ENCODE results near the gene ANKRD33B.

ANKRD33B gene

DNA sequence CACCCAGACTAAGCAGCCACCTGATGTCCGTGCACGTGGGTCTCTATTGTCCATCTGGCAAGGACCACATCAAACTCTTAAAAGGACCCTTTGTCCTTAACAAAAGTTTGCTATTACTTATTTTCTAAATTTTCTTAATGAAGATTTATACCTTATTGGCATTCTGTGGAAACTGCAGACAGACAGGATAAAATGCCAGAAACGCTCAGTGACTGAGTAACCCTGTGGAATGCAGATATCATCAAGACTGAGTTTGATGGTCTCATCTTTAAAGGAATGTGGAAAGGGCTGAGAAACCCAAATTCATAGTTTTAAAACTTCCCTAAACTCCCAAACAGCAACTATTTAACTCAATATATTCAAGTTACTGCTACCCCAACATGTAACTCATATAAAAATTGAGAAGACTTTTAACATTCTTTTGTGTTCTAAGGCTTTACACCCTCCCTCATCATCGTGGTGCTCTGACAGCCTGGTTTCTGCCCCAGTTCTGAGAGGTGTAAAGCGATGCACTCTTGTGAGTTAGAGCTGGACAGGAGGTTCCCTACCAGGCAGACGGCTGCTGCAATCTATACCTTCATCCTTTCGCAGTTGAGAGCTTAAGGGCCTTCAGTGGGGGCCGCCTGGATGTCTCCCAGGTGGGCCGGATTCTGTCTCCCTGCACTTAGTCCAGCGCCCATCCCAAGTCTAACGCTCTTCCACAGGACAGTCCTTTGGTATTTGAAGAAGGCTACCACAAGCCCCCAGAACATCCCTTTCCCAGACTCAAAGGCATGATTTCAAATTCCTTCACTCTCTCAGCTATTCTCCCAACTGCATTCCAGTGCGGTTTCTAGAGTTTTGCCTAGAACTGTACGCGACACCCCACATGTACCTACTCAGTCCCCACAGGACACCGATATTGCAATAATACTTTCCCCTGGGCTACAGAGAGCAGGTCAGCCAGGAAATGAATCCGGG is 128.2 kb downstream of the ANKRD33B start:
- DNase-seq (ENCODE audit: low read depth in 2 of 2): no peak

GRCh38 chr5:10695055-10695649 is 131.3 kb downstream of the ANKRD33B start:
- DNase-seq (ENCODE audit: low read depth in 2 of 2): no peak

DNA sequence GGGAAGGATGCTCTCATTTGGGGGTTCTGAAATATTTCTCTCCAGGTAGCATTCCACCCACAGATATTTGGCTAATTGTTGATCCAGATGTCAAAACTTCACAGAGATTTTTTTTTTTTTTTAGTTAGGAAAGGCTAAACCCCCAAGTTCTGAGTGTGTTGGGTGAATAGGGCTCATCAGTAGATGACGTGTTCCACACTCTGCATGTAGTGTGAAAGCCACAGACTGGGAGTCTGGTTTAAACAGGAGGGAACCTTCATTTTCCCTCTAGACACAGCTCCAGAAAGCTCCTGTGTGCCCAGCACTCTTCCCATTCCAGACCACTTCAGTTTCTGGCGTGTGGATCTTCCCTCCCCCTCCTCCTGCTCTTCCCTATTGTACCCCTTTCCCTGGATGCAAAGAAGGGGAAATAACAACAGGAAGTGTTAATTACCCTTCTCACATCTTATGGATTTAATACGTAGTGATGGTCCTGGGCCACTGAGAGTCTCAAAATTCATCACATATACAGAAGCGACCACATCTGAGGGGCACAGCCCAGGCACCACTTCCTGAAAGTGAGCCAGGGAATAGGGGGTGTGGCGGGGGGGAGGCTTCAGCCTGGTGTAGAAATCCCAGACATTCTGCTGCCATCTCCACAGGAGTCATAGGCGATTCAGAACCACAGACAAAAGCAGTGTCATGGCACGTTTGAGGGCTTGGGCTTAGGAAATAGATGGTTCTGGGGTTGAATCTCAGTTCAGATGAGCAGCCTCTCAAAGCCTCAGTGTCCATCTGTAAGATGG is 132.1 kb downstream of the ANKRD33B start:
- DNase-seq (ENCODE audit: low read depth in 2 of 2): no peak

GRCh38 chr5:10699281-10699874 is 135.5 kb downstream of the ANKRD33B start:
- no peak for DNase-seq (ENCODE audit: low read depth in 2 of 2)

GRCh38 chr5:10699987-10700386 is 136.1 kb downstream of the ANKRD33B start:
- no peak for DNase-seq (ENCODE audit: low read depth in 2 of 2)

GRCh38 chr5:10700516-10700915 is 136.6 kb downstream of the ANKRD33B start:
- no peak for DNase-seq (ENCODE audit: low read depth in 2 of 2)

DNA sequence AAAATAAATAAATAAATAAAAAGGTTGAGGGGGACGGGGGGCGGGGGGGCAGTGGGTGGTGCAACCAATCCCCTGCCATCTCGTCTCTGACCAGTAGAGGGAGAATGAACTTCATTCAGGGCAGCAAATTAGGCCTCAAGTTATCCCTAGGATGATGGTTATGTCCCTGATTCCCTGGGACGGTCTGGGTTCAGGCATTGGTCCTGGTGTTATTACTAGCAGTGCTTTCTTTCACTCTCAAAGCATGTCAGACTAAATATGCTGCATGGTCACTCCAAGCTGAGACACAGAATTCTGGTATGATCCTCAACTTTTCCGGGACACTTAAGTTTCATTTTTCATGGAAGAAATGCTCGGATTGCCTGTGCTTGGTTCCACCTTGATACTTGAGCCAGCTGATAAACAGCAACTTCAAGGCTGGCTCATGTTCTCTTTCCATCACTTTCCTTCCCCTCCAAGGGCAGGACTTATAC is 137.7 kb downstream of the ANKRD33B start:
- DNase-seq (ENCODE audit: low read depth in 2 of 2): no peak

DNA sequence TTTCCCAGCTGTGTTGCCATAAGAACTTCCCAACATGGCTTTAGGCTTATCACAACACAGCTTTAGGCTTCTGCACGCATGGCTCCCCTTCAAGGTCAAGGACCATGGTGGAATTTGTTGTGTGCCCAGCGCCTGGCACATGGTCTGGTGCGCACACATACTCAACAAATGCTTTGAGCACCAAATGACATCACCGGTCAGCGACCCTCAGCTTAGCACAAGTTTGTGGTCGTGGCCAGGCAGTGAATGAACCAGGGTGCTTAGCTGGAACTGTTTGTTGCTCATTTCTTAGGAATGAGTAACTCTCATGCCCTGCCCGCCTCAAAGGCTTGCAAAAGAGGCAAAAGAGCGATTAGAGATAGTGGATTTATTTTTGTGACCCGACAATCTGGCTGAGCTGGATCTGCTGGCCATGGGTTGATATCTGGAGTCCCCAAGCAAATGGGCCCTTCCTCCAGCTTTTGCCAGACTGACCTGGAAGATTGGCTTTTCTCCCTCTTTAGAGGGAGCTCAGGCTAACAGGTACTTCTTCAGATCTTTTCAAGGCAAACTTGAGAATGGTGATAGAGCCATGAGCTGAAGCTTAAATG is 138.3 kb downstream of the ANKRD33B start:
- no peak for DNase-seq (ENCODE audit: low read depth in 2 of 2)

DNA sequence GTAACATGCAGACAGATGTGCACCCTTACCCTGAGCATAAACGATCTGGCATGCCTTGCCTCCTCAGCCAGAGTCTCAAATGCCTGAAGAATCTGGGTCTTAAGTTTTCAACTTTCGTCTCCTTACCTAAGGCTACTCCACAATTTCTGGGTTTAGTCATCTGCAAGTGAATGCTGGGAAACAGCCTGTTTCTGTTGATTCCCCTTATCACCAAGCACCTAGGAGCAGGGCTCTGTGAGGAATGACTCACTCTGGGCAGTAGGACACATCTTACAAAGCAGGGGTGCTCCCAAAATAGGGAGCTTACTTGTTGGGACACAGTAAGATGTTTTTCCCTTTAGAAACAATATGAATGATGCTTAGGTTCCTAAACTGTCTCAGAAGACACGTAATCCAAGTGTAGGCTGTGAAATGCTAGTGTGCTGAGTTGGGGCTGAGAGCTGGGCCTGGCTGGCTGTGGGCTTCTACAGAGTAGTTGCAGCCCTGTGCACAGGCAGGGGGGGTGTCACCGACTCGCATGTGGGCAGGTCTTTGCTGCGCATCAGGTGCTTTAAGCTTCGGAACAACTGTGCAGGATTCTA is 139.1 kb downstream of the ANKRD33B start:
- no peak for DNase-seq (ENCODE audit: low read depth in 2 of 2)

- no peak for DNase-seq (ENCODE audit: low read depth in 2 of 2)
These were observed 139.8 kb downstream of the ANKRD33B start for GRCh38 chr5:10703676-10704075.

- no peak for DNase-seq (ENCODE audit: low read depth in 2 of 2)
These were observed 141.2 kb downstream of the ANKRD33B start for GRCh38 chr5:10704949-10705621.

GRCh38 chr5:10705747-10706146 is 141.9 kb downstream of the ANKRD33B start:
- DNase-seq (ENCODE audit: low read depth in 2 of 2): no peak

DNA sequence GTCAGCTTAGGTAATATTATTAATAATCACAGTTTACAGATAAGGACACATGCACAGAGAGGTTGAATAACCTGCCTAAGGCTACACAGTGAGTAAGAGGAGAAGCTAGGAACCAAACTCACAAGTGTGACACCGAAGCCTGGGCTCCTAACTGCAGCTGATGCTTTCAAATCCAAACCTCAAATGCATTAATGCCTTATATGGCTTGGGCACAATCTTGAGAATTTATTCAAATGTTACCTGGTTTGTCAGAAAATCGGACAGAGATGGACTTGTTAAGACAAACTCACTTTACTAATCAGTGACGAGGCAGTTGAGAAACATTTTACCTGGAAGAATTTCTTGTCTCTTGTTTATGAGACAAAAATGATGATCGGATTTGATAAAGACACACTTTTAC is 142.5 kb downstream of the ANKRD33B start:
- DNase-seq (ENCODE audit: low read depth in 2 of 2): no peak

Measured in stimulated activated CD4-positive, alpha-beta T cell treated with anti-CD3 and anti-CD28 coated beads, Interleukin-1b, Interleukin-23, amount 100 ng/mL, for 1 hour (primary cell).